Measurements from ENCODE around the gene TMEM132E. TPM values are rescaled to one million over a fixed set of nuclear protein-coding genes. Genes with fewer than 3 reads are reported as not detected.
"Not testable (repeated sequence)": the region's sequence is repeated elsewhere in the genome, so short reads cannot be mapped to it uniquely, and the experiment has no call there.

Gene TMEM132E
- not detected in 2 replicates for total RNA-seq (2014; rRNA removed; shearing (Covaris generic))
- not detected in 2 replicates for polyA plus RNA-seq (2015; cell fraction: cytosol; rRNA removed)
- not detected in 2 replicates for polyA plus RNA-seq (2015; cell fraction: nucleus; rRNA removed)

DNA sequence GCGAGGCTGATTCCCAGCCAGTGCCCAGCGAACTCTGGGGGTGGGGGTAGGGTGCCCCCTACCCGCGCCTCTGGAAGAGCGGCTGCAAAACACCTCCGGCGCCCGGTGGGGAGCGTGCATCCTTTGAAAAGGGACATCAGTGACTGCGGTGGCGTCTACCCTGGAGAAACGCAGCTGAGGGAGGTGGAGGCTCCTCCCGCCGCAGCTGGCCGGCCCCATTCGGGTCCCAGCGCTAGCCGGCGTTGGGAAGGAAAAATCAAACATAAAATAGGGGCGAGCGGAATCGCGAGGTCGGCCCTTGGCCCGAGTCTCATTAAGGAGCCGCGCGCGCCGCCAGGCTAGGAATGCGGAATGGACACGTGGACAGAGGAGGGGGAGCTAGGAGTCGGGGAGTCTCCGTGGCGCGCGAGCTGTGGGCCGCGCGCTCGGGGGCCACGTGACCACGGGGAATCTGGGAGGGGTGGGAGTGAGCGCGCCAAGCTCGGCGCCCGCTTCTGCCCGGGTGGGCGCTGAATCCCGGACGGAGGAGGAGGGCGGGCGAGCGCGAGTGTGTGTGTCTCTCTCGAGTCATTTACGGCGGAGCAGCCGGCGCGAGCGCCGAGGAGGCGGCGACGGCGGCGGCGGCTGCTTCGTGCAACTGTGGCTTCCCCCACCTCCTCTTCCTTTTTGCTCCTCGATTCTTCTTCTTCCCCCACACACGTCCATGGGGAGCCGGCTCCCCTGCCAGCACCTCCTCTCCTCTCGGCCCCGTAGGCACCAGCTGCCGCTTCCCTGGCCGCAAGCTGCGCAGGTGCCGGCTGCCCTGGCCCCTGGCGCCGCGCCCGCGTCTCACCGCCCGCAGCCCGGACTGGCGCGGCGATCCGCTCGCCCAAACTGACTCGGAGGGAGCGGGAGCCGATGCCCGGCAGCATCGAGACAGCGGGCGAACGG, at the start of gene TMEM132E:
TSS of gene TMEM132E (plus strand) at position 566 of the 930 bp plus-strand sequence. CDS start 1,495 bp downstream, outside the sequence.
- DNase-seq (ENCODE audit: low read depth, low spot score): no peak
- in situ Hi-C loops (cut with HindIII; ENCODE audit: low pct_unique_long_range_greater_than_20kb, low sequenced_read_pairs): no loop called here

- in situ Hi-C loops (cut with HindIII; ENCODE audit: low pct_unique_long_range_greater_than_20kb, low sequenced_read_pairs): no loop called here
- DNase-seq (ENCODE audit: low read depth, low spot score): no peak
These were observed 48.5 kb upstream of the TMEM132E start for GRCh38 chr17:34530918-34531317.

- in situ Hi-C loops (cut with HindIII; ENCODE audit: low pct_unique_long_range_greater_than_20kb, low sequenced_read_pairs): no loop called here
- no peak for DNase-seq (ENCODE audit: low read depth, low spot score)
These were observed 46.9 kb upstream of the TMEM132E start for GRCh38 chr17:34532281-34533065.

GRCh38 chr17:34533806-34534527, 45.4 kb upstream of the TMEM132E start:
- DNase-seq (ENCODE audit: low read depth, low spot score): no peak
- in situ Hi-C loops (cut with HindIII; ENCODE audit: low pct_unique_long_range_greater_than_20kb, low sequenced_read_pairs): no loop called here

DNA sequence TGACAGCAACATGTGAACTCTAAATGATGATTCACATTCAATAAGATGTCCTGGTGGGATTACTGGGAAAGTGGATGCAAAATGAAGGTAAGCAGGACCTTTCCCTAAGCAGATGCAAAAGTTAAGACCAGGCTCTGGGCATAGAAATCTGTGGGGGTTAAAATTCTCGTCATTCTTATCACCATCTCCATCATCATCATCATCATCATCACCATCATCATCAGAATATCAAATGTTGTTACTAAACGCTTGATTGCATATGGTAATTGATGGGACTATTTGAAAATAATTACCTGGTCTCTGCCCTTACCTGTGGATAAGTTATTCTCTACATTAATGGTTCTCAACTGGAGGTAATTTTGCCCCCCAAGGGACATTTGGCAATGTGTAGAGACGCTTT, 41.9 kb upstream of the TMEM132E start:
- in situ Hi-C loops (cut with HindIII; ENCODE audit: low pct_unique_long_range_greater_than_20kb, low sequenced_read_pairs): no loop called here
- no peak for DNase-seq (ENCODE audit: low read depth, low spot score)

DNA sequence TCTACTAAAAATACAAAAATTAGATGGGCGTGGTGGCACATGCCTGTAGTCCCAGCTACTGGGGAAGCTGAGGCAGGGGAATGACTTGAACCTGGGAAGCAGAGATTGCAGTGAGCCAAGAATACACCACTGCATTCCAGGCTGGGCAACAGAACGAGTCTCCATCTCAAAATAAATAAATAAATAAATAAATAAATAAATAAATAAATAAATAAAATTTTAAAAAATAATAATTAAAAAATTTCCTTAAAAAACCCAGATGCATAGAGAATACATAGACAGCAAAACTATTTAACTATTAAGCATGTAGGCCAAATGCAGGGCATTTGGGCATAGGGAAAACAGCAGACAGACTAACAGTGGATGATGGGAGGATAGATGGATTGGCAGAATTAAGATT, 40.8 kb upstream of the TMEM132E start:
- DNase-seq (ENCODE audit: low read depth, low spot score); in situ Hi-C loops (cut with HindIII; ENCODE audit: low pct_unique_long_range_greater_than_20kb, low sequenced_read_pairs): not testable (repeated sequence)

GRCh38 chr17:34539881-34540280, 39.5 kb upstream of the TMEM132E start:
- in situ Hi-C loops (cut with HindIII; ENCODE audit: low pct_unique_long_range_greater_than_20kb, low sequenced_read_pairs): no loop called here
- DNase-seq (ENCODE audit: low read depth, low spot score): no peak

DNA sequence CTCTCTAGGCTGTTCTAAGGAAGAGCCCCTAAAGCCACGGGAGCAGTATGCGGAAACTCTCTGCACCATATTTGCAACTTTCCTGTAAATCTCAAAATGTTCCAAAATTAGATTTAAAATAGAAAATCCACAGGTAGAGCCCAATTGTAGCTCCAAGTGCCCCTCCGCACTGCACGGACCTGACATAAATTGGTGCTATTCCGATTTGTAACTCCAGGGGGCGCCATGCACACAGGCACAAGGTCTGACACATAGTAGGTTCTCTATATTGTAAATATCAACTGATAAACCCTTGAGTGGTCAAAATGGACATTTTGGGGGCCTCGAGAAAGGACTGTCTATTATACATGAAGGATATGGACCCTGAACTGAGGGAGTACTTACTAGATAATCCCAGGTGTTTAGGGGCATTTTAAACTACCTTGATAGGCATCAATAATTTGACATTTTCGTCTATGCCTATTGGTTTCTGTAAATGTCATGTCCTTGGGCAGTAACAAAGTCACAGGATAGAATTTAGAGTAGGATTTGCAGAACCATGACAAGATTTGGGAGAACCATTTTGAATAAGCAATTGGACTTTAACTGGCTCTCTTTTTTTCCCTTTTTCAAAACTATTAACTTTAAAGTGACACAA, 36.6 kb upstream of the TMEM132E start:
- in situ Hi-C loops (cut with HindIII; ENCODE audit: low pct_unique_long_range_greater_than_20kb, low sequenced_read_pairs): no loop called here
- peak; percentile 29 for DNase-seq (ENCODE audit: low read depth, low spot score)

DNA sequence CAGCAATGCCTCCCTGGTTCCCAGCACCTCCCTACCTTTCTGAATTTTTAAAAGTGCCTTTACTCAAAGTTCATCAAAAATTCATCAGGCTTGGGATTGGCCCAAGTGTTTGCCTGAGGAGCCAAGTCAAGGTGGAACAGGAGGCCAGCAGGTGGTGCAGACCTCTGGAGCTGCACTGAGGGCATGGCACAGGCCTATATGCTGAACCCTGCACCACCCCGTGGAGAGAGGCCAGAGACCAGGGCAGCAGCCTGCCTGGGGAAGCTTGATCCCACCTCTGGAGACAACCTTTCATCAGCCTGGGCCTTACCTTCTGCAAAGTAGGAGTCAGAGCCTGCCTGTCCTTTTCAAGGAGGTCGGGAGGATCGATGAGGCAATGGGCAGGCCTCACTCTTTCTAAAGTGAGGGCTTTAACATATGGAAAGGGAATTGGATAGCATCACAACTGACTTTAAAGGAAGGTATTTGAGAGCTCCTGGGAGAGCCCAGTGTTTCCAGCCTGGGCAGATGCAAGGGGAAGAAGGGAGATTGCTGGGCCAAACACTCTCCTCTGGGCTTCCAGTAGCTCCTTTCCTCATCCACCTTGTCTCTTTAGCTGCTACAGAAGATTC, 31.8 kb upstream of the TMEM132E start:
- in situ Hi-C loops (cut with HindIII; ENCODE audit: low pct_unique_long_range_greater_than_20kb, low sequenced_read_pairs): no loop called here
- no peak for DNase-seq (ENCODE audit: low read depth, low spot score)

GRCh38 chr17:34549966-34550365, 29.4 kb upstream of the TMEM132E start:
- no peak for DNase-seq (ENCODE audit: low read depth, low spot score)
- in situ Hi-C loops (cut with HindIII; ENCODE audit: low pct_unique_long_range_greater_than_20kb, low sequenced_read_pairs): no loop called here

- DNase-seq (ENCODE audit: low read depth, low spot score): no peak
- in situ Hi-C loops (cut with HindIII; ENCODE audit: low pct_unique_long_range_greater_than_20kb, low sequenced_read_pairs): no loop called here
These were observed 25.5 kb upstream of the TMEM132E start for GRCh38 chr17:34553907-34554306.

DNA sequence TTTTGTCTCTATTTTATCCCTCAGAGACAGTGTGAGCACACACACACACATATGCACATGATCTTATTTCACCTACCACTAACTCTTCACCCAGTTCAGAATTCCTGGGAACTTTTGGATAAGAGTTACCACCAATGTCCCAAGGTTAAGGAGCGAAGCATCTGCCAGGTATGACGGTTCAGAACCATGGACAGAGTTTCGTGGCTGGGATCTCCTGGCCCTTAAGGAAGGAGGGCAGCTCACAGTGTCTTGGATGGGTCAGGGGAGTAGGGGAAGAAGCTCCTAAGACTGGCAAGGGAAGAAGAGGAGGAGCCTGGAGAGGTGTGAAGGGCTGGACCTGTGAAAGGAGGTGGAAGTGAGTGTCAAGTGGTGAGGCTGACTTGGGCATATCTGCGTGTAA, 23.0 kb upstream of the TMEM132E start:
- in situ Hi-C loops (cut with HindIII; ENCODE audit: low pct_unique_long_range_greater_than_20kb, low sequenced_read_pairs): no loop called here

DNA sequence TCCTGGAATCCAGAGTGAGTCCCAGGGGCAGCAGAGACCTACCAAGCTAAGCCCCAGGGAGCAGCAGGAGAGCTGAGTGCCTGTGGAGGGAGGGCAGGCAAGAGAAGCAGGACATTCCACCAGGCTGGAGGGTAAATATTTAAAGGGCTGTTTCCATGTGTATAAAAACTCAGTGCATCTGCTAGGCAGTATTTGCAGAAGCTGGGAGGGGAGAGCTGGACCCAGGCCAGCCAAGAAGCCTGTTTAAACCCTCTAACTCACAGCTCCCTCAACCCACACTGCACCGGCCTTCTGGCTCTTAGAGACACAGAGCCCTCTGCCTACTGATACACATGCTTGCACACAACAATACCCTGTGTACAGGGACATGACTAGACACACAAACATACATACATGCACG, 22.5 kb upstream of the TMEM132E start:
- in situ Hi-C loops (cut with HindIII; ENCODE audit: low pct_unique_long_range_greater_than_20kb, low sequenced_read_pairs): no loop called here
- DNase-seq (ENCODE audit: low read depth, low spot score): no peak

More for the DNA sequence above, 23.0 kb upstream of the TMEM132E start:
- DNase-seq (ENCODE audit: low read depth, low spot score): peak; percentile 11

DNA sequence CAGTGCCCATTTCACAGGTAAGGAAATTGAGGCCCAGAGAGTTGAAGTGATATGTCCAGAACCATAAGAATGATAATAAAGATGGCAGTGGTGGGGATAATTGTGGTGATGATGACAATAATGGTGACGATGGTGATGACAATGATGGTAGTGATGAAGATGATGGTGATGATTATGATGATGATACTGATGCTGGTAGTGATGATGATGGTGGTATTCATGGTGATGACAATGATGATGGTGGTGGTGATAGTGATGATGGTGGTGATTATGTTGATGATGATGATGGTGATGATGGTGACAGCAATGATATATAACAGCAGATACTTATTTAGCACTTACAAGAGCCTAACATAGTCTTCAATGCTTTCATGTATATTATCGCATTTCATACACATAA, 18.1 kb upstream of the TMEM132E start:
- no peak for DNase-seq (ENCODE audit: low read depth, low spot score)
- in situ Hi-C loops (cut with HindIII; ENCODE audit: low pct_unique_long_range_greater_than_20kb, low sequenced_read_pairs): no loop called here

DNA sequence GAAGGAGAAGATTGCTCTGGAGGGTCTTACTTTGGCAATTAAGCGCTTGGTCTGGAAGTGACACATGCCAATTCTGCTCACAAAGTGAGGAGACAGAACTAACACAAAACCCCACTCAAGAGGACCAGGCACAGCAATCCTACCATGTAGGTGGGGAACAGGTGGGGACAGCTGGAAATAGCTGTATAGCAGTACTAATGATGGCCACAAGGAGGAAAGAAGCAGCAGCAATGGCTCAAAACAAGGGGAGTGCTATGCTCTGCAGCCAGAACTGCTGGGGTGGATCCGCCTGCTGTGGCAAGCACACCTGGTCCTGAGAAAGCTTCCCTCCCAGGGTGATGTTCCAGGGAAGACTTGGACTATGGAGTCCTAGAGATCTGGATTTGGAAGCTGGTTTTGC, 17.0 kb upstream of the TMEM132E start:
- in situ Hi-C loops (cut with HindIII; ENCODE audit: low pct_unique_long_range_greater_than_20kb, low sequenced_read_pairs): no loop called here
- peak; percentile 36 for DNase-seq (ENCODE audit: low read depth, low spot score)

GRCh38 chr17:34565713-34566112, 13.7 kb upstream of the TMEM132E start:
- in situ Hi-C loops (cut with HindIII; ENCODE audit: low pct_unique_long_range_greater_than_20kb, low sequenced_read_pairs): no loop called here
- DNase-seq (ENCODE audit: low read depth, low spot score): no peak

DNA sequence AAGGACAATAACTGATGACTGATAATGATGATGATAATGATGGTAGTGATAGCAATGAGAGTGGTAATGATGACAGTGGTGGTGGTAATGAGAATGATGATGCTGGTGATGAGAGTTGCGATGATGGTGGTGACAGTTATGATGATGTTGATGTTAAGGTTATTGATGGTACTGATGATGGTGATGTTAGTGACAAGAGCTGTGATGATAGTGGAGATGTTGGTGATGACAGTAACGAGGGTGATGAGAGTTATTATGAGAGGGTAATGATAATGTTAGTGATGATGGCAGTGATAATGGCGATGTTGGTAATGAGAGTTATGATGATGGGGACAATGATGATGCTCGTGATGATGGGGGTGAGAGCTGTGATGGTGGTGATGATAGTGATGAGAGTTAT, 13.2 kb upstream of the TMEM132E start:
- in situ Hi-C loops (cut with HindIII; ENCODE audit: low pct_unique_long_range_greater_than_20kb, low sequenced_read_pairs): no loop called here
- DNase-seq (ENCODE audit: low read depth, low spot score): no peak

All from SK-MEL-5 (cell line).